Measurements from ENCODE around the gene SERBP1. TPM values are rescaled to one million over a fixed set of nuclear protein-coding genes. Genes with fewer than 3 reads are reported as not detected.

Gene SERBP1
- total RNA-seq, 4 donors from 2014 or later = 173 to 241 (median 223) TPM

GRCh38 chr1:67472056-67472455, 41.9 kb upstream of the SERBP1 start:
- no peaks in the 10 kb centered on the region for H3K4me1 ChIP-seq
- no peak for DNase-seq (ENCODE audit: low spot score in 2 of 2)
- H3K4me3 ChIP-seq = no peak overlapping the region
- H3K9me3 ChIP-seq = no peaks in the 10 kb centered on the region
- H3K36me3 ChIP-seq = no peaks in the 10 kb centered on the region
- WGBS, 2 donors = 77 to 80% methylated on average over 2 of the region's 2 CpGs
- H3K27me3 ChIP-seq = no peaks in the 10 kb centered on the region
- no peak overlapping the region for H3K27ac ChIP-seq
- TF ChIP-seq POLR2A (IDR thresholded peaks at IDR 0.05) = no peak
- TF ChIP-seq EP300 (IDR thresholded peaks at IDR 0.05) = no peak
- TF ChIP-seq CTCF (IDR thresholded peaks at IDR 0.05) = no peak

GRCh38 chr1:67469431-67469830, 39.2 kb upstream of the SERBP1 start:
- 51 to 53% methylated on average over 3 of the region's 3 CpGs for WGBS, 2 donors

GRCh38 chr1:67468066-67468718, 38.0 kb upstream of the SERBP1 start:
- Histone ChIP-seq H3K36me3 (no peaks in the 10 kb centered on the region), H3K4me3 (no peak overlapping the region), H3K9me3 (no peaks in the 10 kb centered on the region), H3K27ac (no peak overlapping the region), H3K27me3 (no peaks in the 10 kb centered on the region), H3K4me1 (no peaks in the 10 kb centered on the region)
- 59 to 63% methylated on average over 4 of the region's 4 CpGs for WGBS, 2 donors
- no peak for DNase-seq (ENCODE audit: low spot score in 2 of 2)
- no peak for TF ChIP-seq EP300 (IDR thresholded peaks at IDR 0.05)
- TF ChIP-seq POLR2A (IDR thresholded peaks at IDR 0.05) = no peak
- no peak for TF ChIP-seq CTCF (IDR thresholded peaks at IDR 0.05)

More at GRCh38 chr1:67469431-67469830, 39.2 kb upstream of the SERBP1 start:
- TF ChIP-seq CTCF (IDR thresholded peaks at IDR 0.05) (no peak), EP300 (IDR thresholded peaks at IDR 0.05) (no peak), POLR2A (IDR thresholded peaks at IDR 0.05) (no peak)
- H3K9me3 ChIP-seq = no peaks in the 10 kb centered on the region
- no peak overlapping the region for H3K27ac ChIP-seq
- H3K36me3 ChIP-seq = no peaks in the 10 kb centered on the region
- H3K4me3 ChIP-seq = no peak overlapping the region
- no peaks in the 10 kb centered on the region for H3K27me3 ChIP-seq
- no peaks in the 10 kb centered on the region for H3K4me1 ChIP-seq
- DNase-seq (ENCODE audit: low spot score in 2 of 2) = no peak

GRCh38 chr1:67465375-67465774, 35.2 kb upstream of the SERBP1 start:
- Histone ChIP-seq H3K4me3 (no peak overlapping the region), H3K27ac (no peak overlapping the region), H3K4me1 (peaks cover 0 to 9% (median 0%) of the 10 kb centered on the region in 4 donors), H3K27me3 (no peaks in the 10 kb centered on the region), H3K9me3 (no peaks in the 10 kb centered on the region), H3K36me3 (no peaks in the 10 kb centered on the region)
- WGBS, 2 donors = 63 to 67% methylated on average over 4 of the region's 4 CpGs
- DNase-seq (ENCODE audit: low spot score in 2 of 2) = no peak
- TF ChIP-seq POLR2A (IDR thresholded peaks at IDR 0.05) (no peak), EP300 (IDR thresholded peaks at IDR 0.05) (no peak), CTCF (IDR thresholded peaks at IDR 0.05) (no peak)

GRCh38 chr1:67464746-67465145, 34.5 kb upstream of the SERBP1 start:
- Histone ChIP-seq H3K4me3 (no peak overlapping the region), H3K36me3 (no peaks in the 10 kb centered on the region), H3K4me1 (peaks cover 0 to 9% (median 0%) of the 10 kb centered on the region in 4 donors), H3K27ac (no peak overlapping the region), H3K9me3 (no peaks in the 10 kb centered on the region), H3K27me3 (no peaks in the 10 kb centered on the region)
- TF ChIP-seq EP300 (IDR thresholded peaks at IDR 0.05) = no peak
- no peak for DNase-seq (ENCODE audit: low spot score in 2 of 2)
- 87 to 88% methylated on average over 5 of the region's 5 CpGs for WGBS, 2 donors
